ENCODE measurements around the gene HES4.

The HES4 gene

GRCh38 chr1:1004420-1004779, 4.5 kb upstream of the HES4 start:
- peaks cover 25% of the 10 kb centered on the region for H3K4me1 ChIP-seq (ENCODE audit: control insufficient read depth, insufficient read depth, low read length)
- H3K4me3 ChIP-seq (ENCODE audit: low read length in 2 of 2), result no peak overlapping the region
- no peak overlapping the region for H3K9ac ChIP-seq (ENCODE audit: low read length in 2 of 2)
- H3K36me3 ChIP-seq (ENCODE audit: control insufficient read depth in 2 of 2, insufficient read depth in 2 of 2, low read length in 2 of 2), result no peaks in the 10 kb centered on the region
- no peak overlapping the region for H3K27ac ChIP-seq (ENCODE audit: low read length)
- peaks cover 6 to 13% of the 10 kb centered on the region in 2 donors for H3K27me3 ChIP-seq (ENCODE audit: control insufficient read depth in 1 of 2, insufficient read depth in 2 of 2, low read length in 2 of 2)
- no peaks in the 10 kb centered on the region for H3K9me3 ChIP-seq (ENCODE audit: control insufficient read depth in 2 of 2, low read length in 2 of 2)

GRCh38 chr1:1003618-1004419, 3.9 kb upstream of the HES4 start:
- H3K4me3 ChIP-seq (ENCODE audit: low read length in 2 of 2), result no peak overlapping the region
- H3K27ac ChIP-seq (ENCODE audit: low read length), result no peak overlapping the region
- H3K27me3 ChIP-seq (ENCODE audit: control insufficient read depth in 1 of 2, insufficient read depth in 2 of 2, low read length in 2 of 2), result peaks cover 6 to 13% of the 10 kb centered on the region in 2 donors
- no peaks in the 10 kb centered on the region for H3K36me3 ChIP-seq (ENCODE audit: control insufficient read depth in 2 of 2, insufficient read depth in 2 of 2, low read length in 2 of 2)
- H3K4me1 ChIP-seq (ENCODE audit: control insufficient read depth, insufficient read depth, low read length), result peaks cover 29% of the 10 kb centered on the region
- no peak overlapping the region for H3K9ac ChIP-seq (ENCODE audit: low read length in 2 of 2)
- no peaks in the 10 kb centered on the region for H3K9me3 ChIP-seq (ENCODE audit: control insufficient read depth in 2 of 2, low read length in 2 of 2)

- peak overlapping the region; percentile 79 to 88 for H3K9ac ChIP-seq (ENCODE audit: low read length in 2 of 2)
- H3K9me3 ChIP-seq (ENCODE audit: control insufficient read depth in 2 of 2, low read length in 2 of 2), result no peaks in the 10 kb centered on the region
- H3K27me3 ChIP-seq (ENCODE audit: control insufficient read depth in 1 of 2, insufficient read depth in 2 of 2, low read length in 2 of 2), result peaks cover 2 to 7% of the 10 kb centered on the region in 2 donors
These were observed 1.3 kb upstream of the HES4 start for GRCh38 chr1:1001057-1001783.

GRCh38 chr1:1000357-1001056, 610 bp upstream of the HES4 start:
- Histone ChIP-seq H3K9me3 (ENCODE audit: control insufficient read depth in 2 of 2, low read length in 2 of 2) (no peaks in the 10 kb centered on the region), H3K4me1 (ENCODE audit: control insufficient read depth, insufficient read depth, low read length) (peaks cover 39% of the 10 kb centered on the region), H3K27ac (ENCODE audit: low read length) (peak overlapping the region; percentile 97), H3K36me3 (ENCODE audit: control insufficient read depth in 2 of 2, insufficient read depth in 2 of 2, low read length in 2 of 2) (no peaks in the 10 kb centered on the region), H3K4me3 (ENCODE audit: low read length in 2 of 2) (peak overlapping the region; percentile 62 to 78), H3K27me3 (ENCODE audit: control insufficient read depth in 1 of 2, insufficient read depth in 2 of 2, low read length in 2 of 2) (peaks cover 2% of the 10 kb centered on the region in 2 donors), H3K9ac (ENCODE audit: low read length in 2 of 2) (peak overlapping the region; percentile 79 to 88)

More at GRCh38 chr1:1001057-1001783, 1.3 kb upstream of the HES4 start:
- Histone ChIP-seq H3K27ac (ENCODE audit: low read length) (peak overlapping the region; percentile 97), H3K4me3 (ENCODE audit: low read length in 2 of 2) (peak overlapping the region; percentile 62 to 78), H3K36me3 (ENCODE audit: control insufficient read depth in 2 of 2, insufficient read depth in 2 of 2, low read length in 2 of 2) (no peaks in the 10 kb centered on the region), H3K4me1 (ENCODE audit: control insufficient read depth, insufficient read depth, low read length) (peaks cover 42% of the 10 kb centered on the region)

- H3K9me3 ChIP-seq (ENCODE audit: control insufficient read depth in 2 of 2, low read length in 2 of 2), result no peaks in the 10 kb centered on the region
- peaks cover 29% of the 10 kb centered on the region for H3K4me1 ChIP-seq (ENCODE audit: control insufficient read depth, insufficient read depth, low read length)
- H3K27me3 ChIP-seq (ENCODE audit: control insufficient read depth in 1 of 2, insufficient read depth in 2 of 2, low read length in 2 of 2), result peaks cover 2% of the 10 kb centered on the region in 2 donors
- H3K27ac ChIP-seq (ENCODE audit: low read length), result peak overlapping the region; percentile 41
- H3K9ac ChIP-seq (ENCODE audit: low read length in 2 of 2), result peak overlapping the region; percentile 72 to 76
- peak overlapping the region; percentile 65 to 78 for H3K4me3 ChIP-seq (ENCODE audit: low read length in 2 of 2)
- no peaks in the 10 kb centered on the region for H3K36me3 ChIP-seq (ENCODE audit: control insufficient read depth in 2 of 2, insufficient read depth in 2 of 2, low read length in 2 of 2)
These were observed 737 bp downstream of the HES4 start for GRCh38 chr1:998995-999724.

- H3K4me1 ChIP-seq (ENCODE audit: control insufficient read depth, insufficient read depth, low read length), result peaks cover 29% of the 10 kb centered on the region
- peaks cover 2% of the 10 kb centered on the region in 2 donors for H3K27me3 ChIP-seq (ENCODE audit: control insufficient read depth in 1 of 2, insufficient read depth in 2 of 2, low read length in 2 of 2)
- H3K9me3 ChIP-seq (ENCODE audit: control insufficient read depth in 2 of 2, low read length in 2 of 2), result no peaks in the 10 kb centered on the region
- peak overlapping the region; percentile 58 to 72 for H3K9ac ChIP-seq (ENCODE audit: low read length in 2 of 2)
- no peak overlapping the region for H3K27ac ChIP-seq (ENCODE audit: low read length)
- H3K36me3 ChIP-seq (ENCODE audit: control insufficient read depth in 2 of 2, insufficient read depth in 2 of 2, low read length in 2 of 2), result no peaks in the 10 kb centered on the region
- peak overlapping the region in 1 of 2 donors; percentile 78 for H3K4me3 ChIP-seq (ENCODE audit: low read length in 2 of 2)
These were observed 1.2 kb downstream of the HES4 start for GRCh38 chr1:998745-998994.

- Histone ChIP-seq H3K27me3 (ENCODE audit: control insufficient read depth in 1 of 2, insufficient read depth in 2 of 2, low read length in 2 of 2) (peaks cover 2% of the 10 kb centered on the region in 2 donors), H3K4me1 (ENCODE audit: control insufficient read depth, insufficient read depth, low read length) (peaks cover 29% of the 10 kb centered on the region), H3K9me3 (ENCODE audit: control insufficient read depth in 2 of 2, low read length in 2 of 2) (no peaks in the 10 kb centered on the region), H3K27ac (ENCODE audit: low read length) (no peak overlapping the region), H3K36me3 (ENCODE audit: control insufficient read depth in 2 of 2, insufficient read depth in 2 of 2, low read length in 2 of 2) (no peaks in the 10 kb centered on the region), H3K9ac (ENCODE audit: low read length in 2 of 2) (no peak overlapping the region), H3K4me3 (ENCODE audit: low read length in 2 of 2) (peak overlapping the region in 1 of 2 donors; percentile 40)
These were observed 1.7 kb downstream of the HES4 start for GRCh38 chr1:997993-998744.

GRCh38 chr1:997713-997992, 2.2 kb downstream of the HES4 start:
- no peak overlapping the region for H3K27ac ChIP-seq (ENCODE audit: low read length)
- H3K4me1 ChIP-seq (ENCODE audit: control insufficient read depth, insufficient read depth, low read length), result peaks cover 29% of the 10 kb centered on the region
- no peak overlapping the region for H3K4me3 ChIP-seq (ENCODE audit: low read length in 2 of 2)
- peaks cover 2% of the 10 kb centered on the region in 2 donors for H3K27me3 ChIP-seq (ENCODE audit: control insufficient read depth in 1 of 2, insufficient read depth in 2 of 2, low read length in 2 of 2)
- no peaks in the 10 kb centered on the region for H3K36me3 ChIP-seq (ENCODE audit: control insufficient read depth in 2 of 2, insufficient read depth in 2 of 2, low read length in 2 of 2)
- no peak overlapping the region for H3K9ac ChIP-seq (ENCODE audit: low read length in 2 of 2)
- H3K9me3 ChIP-seq (ENCODE audit: control insufficient read depth in 2 of 2, low read length in 2 of 2), result no peaks in the 10 kb centered on the region

GRCh38 chr1:996851-997712, 2.8 kb downstream of the HES4 start:
- Histone ChIP-seq H3K9ac (ENCODE audit: low read length in 2 of 2) (no peak overlapping the region), H3K4me1 (ENCODE audit: control insufficient read depth, insufficient read depth, low read length) (peaks cover 29% of the 10 kb centered on the region), H3K36me3 (ENCODE audit: control insufficient read depth in 2 of 2, insufficient read depth in 2 of 2, low read length in 2 of 2) (no peaks in the 10 kb centered on the region), H3K9me3 (ENCODE audit: control insufficient read depth in 2 of 2, low read length in 2 of 2) (peaks cover 0 to under 1% of the 10 kb centered on the region in 2 donors), H3K4me3 (ENCODE audit: low read length in 2 of 2) (no peak overlapping the region), H3K27me3 (ENCODE audit: control insufficient read depth in 1 of 2, insufficient read depth in 2 of 2, low read length in 2 of 2) (peaks cover 2% of the 10 kb centered on the region in 2 donors), H3K27ac (ENCODE audit: low read length) (no peak overlapping the region)

Data from stomach smooth muscle (tissue), 2 donors.